CD4-positive, alpha-beta T cell treated with Interleukin-10 for 1 hour (primary cell): ENCODE results near the gene GRK2.

ENCODE experiments used
- DNase-seq: peaks from one replicate; pipeline ENCODE4 v3.0.0-alpha.2; 2020

GRK2 gene

DNA sequence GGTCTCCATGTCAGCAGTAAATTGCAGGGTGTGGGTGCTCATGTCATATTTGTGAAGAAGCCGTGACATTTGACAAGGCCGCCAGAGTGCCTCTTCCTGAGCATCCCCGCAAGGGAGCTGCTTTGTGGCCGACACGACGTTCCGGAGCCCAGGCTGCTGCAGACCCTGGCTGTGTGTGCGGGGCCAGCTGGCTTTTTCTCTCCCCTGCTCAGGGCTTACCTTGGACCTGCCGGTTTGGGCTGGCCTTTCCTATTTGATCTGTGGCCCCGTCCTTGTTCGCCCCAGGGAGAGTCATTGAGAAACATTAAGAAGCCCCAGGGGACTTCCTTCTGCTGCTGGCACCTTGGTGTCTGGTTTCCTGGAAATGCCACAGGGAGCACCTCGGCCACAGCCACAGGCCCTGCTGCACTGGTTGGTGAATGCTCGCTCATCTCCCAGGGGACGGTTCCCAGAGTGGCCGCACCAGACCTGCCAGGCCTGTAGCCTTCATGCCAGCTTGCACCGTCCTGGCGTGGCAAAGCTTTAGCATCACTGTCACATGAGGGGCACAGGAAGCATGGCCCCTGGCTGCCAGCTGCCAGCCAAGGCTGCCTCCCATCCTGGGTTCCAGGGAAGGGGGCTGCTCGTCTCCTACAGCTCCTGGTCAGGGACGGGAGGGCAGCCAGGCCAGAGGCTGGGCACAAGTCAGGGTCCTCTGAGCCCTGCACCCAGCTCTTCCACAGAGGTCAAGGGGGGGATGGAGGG lies 5.4 kb downstream of the GRK2 start:
- DNase-seq = peak; percentile 69

DNA sequence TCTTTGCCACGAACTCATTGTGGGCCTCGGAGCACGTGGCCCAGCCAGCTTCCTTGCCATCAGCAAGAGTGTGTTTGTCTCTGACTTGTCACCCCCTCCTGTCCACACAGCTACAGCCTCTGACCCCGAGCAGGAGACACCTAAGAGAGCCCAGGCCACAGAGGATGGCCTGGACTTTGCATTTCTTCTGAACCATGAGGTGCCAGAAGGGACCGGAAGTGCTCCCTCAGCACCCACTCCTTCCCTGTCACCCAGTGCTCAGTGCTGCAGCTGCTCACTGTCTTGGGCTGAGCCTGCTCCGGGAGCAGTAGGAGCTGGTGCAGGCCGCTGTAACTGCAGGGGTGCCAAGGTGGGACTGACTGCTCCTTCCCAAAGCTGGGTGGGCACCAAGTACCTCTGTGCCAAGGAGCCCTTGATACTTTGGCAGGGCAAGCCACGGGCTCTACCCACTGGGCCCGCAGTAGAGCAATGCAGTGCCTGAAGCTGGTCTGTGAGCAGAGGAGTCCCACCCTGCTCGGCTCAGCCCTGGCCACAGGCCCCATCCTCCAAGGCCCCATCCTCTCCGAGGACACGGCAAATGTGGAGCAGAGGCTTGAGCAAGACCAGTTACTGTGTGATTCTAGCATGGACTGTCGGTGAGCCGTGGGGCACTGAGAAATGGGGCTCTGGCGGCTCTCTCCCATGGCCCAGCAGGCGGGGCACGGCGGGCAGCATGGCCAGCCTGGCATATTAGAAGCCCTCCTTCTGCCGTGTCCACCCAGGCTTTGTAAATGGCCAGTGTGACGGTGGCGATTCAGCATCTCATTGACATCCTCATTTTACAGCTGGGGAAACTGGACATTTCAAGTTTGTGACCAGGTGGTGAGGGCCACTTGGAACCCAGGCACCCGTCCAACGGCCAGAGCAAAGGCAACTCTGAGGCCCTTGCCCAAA lies 6.3 kb downstream of the GRK2 start:
- DNase-seq = no peak

DNA sequence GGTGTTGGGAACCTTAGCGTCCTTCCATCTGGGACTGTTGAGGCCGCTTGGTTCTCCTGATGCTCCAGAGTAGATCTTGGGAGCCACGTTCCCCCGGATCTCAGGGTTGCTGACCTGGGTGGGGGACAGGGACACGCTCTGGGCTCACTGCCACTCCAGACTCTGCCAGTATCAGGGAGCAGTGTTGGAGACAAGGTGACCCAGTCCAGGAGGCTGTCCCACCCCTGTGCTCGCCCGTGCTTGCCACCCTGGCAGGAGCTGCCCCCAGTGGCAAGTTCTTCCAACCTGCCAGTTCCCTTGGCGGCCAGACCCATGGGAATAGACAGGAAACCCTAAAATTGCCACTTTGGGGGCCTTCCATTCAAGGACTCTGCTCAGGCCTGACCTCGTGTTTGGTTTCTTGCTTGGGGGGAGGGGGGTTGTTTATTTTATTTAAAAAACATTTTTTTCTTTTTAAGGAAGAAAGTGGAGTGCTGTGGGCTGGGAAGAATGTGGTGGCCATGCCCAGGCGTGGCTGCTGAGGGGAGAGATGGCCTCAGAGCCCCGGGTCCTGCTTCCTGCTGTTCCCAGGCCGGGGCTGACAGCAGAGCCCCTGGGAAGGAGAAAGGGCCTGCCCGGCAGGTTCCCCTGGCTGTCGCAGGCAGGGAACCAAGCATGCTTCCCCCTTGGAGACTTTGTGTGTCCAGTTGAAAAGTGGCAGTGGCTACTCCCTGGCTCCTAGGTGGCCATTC lies 7.2 kb downstream of the GRK2 start:
- DNase-seq = no peak

DNA sequence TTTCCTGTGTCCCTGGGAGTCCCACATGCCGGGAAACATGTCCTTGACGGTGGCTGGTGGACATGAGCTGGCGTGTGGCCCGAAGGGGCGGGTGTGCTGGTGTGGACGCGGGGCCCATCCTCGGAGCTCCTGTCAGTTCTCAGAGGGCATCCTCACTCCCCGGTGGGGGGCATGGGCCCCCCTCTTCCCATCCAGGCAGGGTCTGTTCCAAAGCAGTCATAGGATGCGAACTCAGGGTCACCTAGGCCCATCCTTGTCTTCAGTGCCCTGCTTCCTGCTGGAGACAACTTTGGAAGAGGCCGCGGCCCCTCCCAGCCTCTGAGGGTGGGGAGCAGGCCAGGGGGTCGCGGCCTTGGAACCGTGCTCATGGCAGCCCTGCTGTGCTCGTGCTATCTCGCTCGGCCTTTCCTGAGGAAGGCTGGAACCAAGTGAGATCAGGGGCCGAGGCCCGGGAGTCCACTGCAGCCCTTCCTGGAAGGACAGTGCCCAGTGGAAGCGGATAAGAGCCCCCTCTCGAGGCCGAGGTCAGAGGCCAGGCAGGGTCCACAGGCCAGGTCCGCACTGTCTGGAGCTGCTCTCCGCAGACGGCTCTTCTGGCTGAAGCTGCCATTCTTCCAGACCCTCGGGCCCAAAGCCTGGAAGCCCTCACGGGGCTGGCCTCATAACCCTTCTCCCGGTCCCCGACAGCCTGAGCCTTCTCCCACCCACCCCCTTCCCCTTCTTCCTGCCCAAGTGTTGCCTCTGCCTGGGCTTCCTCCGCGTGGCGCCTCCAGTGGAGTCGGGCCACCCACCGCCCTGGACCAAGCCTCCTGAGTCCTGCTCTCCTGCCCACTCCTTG lies 8.7 kb downstream of the GRK2 start:
- no peak for DNase-seq

DNA sequence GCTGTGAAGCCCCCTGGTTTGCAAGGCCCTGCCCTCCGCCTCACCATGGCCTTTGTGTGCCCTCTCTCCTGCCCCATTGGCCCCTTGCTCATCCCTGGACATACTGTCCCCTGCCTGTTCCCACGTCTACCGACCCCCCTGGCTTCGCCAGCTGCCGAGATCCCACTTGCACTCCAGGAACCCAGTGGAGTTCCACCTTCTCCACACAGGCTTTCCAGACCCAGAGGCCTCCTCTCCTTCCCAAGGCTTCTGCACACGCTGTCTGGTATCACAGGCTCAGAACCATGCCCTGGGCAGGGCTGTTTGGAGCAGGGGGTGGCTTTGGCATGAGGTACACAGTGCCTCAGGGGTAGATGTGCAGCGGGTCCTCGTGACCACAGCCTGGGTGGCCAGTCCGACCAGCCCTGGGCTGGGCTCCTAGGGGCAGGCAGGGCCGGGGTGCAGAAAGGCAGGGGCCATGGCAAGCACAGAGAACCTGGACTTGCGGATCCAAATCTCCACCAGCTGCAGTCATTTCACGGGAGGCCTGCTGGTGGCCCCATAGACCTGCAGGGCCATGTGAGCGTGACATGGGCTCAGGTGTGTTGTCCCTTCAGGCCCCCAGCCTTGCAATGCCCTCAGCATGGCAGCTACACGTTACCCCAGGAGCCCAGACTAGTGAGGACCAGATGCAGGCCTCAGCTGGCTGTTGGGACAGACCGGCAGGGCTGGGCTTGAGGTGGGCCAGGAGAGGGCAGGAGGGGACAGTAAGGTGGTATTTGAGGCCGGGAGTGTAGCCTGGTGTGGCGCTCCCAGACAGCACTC lies 9.5 kb downstream of the GRK2 start:
- DNase-seq = peak; percentile 35

- peak; percentile 48 for DNase-seq
These were observed 10.5 kb downstream of the GRK2 start for GRCh38 chr11:67276781-67277230.

DNA sequence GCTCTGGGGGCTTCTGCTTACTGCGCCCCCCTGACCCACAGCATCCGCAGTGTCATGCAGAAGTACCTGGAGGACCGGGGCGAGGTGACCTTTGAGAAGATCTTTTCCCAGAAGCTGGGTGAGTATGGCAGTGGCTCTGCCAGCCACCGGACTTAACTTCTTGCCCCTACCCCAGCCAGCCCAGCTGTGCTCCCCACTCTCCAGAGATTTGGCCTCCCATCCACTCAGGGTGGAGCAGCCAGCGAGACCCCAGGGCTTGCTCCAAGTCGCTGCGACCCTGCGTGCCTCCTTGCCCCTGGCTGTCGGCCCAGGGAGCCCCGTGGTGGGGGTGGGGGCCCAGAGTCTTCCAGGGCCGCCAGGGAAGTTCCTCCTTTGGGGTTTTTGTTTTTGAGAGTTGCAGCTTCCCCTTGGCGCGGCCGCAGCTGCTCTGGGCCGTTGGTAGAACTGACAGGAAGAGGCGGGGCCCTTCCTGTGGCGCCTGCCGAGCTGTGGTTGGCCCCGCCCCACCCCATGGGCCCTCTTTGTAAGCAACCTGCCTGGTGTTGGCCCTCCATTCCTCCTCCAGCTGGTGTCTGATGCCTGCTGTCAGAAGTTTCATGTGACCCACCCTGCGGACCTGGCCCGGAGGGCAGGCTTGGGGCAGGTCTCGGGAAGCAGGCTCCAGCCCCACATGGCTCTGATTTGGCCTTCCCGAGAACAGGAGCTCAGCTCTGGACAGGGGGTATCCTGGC lies 11.1 kb downstream of the GRK2 start:
- DNase-seq = peak; percentile 94

- DNase-seq = no peak
These were observed 12.1 kb downstream of the GRK2 start for GRCh38 chr11:67278135-67278938.

DNA sequence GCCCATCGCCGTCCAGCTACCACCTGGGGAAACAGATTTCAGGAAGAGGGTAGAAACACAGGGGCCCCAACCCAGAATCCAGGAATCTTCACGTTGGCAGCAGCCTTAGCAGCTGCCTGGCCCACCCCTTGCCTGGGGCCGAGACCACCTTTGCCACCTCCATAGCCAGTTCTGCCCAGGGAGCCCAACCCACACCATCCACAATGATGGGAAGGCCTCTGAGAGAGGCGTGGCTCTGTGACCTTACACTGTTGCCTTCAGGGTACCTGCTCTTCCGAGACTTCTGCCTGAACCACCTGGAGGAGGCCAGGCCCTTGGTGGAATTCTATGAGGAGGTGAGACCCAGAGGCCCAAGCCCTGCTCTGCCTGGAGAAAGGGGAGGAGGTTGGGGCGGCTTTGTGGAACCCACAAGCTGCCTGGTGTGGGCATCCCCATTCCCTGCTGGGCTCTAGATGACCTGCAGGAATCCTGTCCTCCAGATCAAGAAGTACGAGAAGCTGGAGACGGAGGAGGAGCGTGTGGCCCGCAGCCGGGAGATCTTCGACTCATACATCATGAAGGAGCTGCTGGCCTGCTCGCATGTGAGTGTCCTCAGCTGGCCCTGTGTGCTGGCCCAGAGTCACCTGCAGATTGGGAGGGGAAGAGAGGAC lies 12.8 kb downstream of the GRK2 start:
- no peak for DNase-seq

DNA sequence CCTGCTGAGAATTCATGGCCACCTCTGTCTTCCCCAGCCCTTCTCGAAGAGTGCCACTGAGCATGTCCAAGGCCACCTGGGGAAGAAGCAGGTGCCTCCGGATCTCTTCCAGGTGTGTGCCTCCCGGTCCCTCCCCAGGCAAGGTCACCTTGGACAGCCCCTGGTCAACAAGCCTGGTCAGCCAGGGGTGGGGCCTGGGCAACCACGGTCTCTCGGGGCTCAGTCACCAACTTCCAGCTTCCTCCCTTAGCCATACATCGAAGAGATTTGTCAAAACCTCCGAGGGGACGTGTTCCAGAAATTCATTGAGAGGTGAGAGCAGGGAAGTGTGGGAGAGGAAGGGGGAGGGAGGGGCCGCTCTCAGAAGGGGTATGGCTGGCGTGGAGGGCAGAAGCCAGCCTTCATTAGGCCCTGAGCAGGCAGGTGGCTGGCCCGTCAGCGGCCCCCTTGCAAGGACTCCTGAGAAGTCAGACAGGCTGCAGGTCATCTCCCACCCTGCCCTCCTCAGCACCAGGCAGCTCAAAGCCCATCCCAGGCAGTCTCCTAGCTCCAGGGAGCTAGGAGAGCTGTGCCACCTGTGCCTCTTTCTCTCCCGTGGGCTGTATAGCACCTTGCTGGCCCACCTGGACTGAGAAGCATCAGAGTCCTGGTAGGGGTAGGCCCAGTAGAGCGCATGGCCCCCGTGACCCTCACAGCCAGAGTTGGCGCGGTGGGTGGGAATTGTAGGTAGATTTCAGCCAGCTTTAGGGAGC lies 13.5 kb downstream of the GRK2 start:
- DNase-seq = no peak

- no peak for DNase-seq
These were observed 14.1 kb downstream of the GRK2 start for GRCh38 chr11:67280341-67280787.

DNA sequence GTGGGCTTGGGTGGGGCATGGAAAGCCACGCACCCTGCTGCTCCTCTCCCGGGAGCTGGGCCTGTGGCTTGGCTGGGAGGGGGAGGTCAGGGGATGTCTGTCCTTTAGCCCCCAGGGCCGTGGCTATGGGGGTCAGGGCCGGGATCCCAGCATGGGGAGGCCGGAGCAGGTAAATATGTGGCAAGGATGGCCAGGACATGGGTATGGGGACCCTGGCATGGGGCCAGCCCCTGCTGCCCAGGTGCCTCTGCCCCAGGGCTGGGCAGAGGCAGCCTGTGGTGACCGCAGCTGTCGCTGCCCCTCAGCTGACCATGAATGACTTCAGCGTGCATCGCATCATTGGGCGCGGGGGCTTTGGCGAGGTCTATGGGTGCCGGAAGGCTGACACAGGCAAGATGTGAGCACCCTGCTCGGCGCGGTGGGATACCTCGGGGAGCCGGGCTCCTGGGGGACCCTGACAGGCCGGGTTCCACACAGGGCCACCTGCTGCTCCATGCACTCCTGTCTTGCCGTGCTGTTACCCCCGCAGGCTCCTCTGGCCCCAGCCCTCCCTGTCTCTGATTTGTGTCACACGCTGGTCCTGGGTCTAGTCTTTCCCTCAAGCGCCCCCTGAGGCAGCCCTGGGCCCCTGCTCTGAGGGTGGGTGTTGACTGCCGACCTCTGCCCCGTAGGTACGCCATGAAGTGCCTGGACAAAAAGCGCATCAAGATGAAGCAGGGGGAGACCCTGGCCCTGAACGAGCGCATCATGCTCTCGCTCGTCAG lies 14.7 kb downstream of the GRK2 start:
- DNase-seq = no peak

- no peak for DNase-seq
These were observed 15.4 kb downstream of the GRK2 start for GRCh38 chr11:67281552-67282150.

DNA sequence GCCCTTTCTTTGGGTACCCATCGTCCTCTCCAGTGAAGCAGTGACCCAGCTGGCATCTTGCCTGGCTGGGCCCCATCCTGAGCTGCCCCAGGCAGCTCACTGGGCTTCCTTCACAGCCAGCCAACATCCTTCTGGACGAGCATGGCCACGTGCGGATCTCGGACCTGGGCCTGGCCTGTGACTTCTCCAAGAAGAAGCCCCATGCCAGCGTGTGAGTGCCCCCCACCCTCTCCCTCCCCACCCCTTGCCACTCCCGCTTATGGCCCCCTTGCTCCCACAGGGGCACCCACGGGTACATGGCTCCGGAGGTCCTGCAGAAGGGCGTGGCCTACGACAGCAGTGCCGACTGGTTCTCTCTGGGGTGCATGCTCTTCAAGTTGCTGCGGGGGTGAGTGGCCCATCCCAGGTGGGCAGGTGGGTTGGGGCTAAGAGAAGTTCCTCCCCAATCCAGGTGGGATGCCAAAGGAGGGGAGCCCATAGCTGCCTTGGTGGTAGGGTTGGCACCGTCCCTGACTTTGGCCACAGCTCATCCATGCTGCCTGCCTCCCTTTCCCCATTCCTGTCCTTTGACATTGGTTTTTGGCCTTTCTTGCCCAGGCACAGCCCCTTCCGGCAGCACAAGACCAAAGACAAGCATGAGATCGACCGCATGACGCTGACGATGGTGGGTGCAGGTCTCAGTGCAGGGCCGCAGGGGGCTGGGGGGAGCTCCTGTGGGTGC lies 16.0 kb downstream of the GRK2 start:
- DNase-seq = no peak

DNA sequence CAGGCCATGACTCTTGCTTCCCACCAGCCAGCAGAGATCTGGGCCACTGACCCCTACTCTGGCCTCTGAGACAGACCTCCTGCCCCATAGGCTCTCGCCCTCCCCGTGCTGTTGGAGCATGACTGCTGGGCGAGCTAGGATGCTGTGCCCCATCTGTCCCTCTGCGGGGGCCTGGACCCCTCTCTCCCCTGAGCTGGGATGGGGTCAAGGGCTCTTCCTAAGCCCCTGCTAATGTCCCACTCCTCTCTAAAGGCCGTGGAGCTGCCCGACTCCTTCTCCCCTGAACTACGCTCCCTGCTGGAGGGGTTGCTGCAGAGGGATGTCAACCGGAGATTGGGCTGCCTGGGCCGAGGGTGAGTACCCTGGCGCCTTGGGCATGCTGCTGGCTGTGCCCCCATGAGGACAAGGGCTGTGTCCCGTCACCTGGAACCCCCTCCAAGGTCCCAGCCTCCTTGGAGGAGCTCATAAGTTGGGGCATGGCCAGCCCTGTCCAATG lies 16.7 kb downstream of the GRK2 start:
- no peak for DNase-seq

DNA sequence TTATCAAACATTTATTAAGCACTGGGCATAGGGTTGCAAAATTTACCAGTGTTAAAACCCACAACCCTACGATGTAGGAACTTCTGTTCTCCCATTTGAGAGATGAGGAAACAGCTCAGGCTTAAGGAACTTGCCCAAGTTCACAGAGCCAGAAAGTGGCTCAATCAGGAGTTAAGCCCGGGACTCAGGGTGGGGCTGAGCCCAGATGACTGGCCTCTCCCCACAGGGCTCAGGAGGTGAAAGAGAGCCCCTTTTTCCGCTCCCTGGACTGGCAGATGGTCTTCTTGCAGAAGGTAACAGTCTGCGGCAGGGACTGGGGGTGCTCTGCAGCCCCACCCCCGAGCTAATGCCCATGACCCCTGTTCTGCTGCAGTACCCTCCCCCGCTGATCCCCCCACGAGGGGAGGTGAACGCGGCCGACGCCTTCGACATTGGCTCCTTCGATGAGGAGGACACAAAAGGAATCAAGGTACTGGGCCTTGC lies 17.2 kb downstream of the GRK2 start:
- no peak for DNase-seq
